GM19452 (cell line): ENCODE data around the gene MAGI1.

Experiments
- ATAC-seq: cut with Tn5 transposase; IDR thresholded peaks from one replicate; pipeline ENCODE4 v1.9.1; 2021; ENCODE audit not compliant: unreplicated experiment

The MAGI1 gene

GRCh38 chr3:65975032-65975431 lies 63.7 kb downstream of the MAGI1 start:
- no peak for ATAC-seq

GRCh38 chr3:65974509-65974908 lies 64.2 kb downstream of the MAGI1 start:
- ATAC-seq: no peak

- ATAC-seq: no peak
Measured at GRCh38 chr3:65972765-65973164, 66.0 kb downstream of the MAGI1 start.

- no peak for ATAC-seq
Measured at GRCh38 chr3:65971293-65972252, 67.1 kb downstream of the MAGI1 start.

GRCh38 chr3:65968996-65969395 lies 69.7 kb downstream of the MAGI1 start:
- no peak for ATAC-seq

GRCh38 chr3:65967451-65967850 lies 71.3 kb downstream of the MAGI1 start:
- ATAC-seq: no peak

GRCh38 chr3:65964838-65965237 lies 73.9 kb downstream of the MAGI1 start:
- ATAC-seq: no peak

- ATAC-seq: peak; percentile 98
Measured at GRCh38 chr3:65963787-65964677, 74.7 kb downstream of the MAGI1 start.

GRCh38 chr3:65961733-65962132 lies 77.0 kb downstream of the MAGI1 start:
- ATAC-seq: no peak

- no peak for ATAC-seq
Measured at GRCh38 chr3:65961128-65961527, 77.6 kb downstream of the MAGI1 start.

- ATAC-seq: no peak
Measured at GRCh38 chr3:65960087-65960486, 78.6 kb downstream of the MAGI1 start.

- ATAC-seq: no peak
Measured at GRCh38 chr3:65958216-65958615, 80.5 kb downstream of the MAGI1 start.

- ATAC-seq: no peak
Measured at GRCh38 chr3:65955792-65956477, 82.8 kb downstream of the MAGI1 start.

- no peak for ATAC-seq
Measured at GRCh38 chr3:65953881-65954733, 84.6 kb downstream of the MAGI1 start.

- ATAC-seq: no peak
Measured at GRCh38 chr3:65953301-65953812, 85.4 kb downstream of the MAGI1 start.

GRCh38 chr3:65952842-65953241 lies 85.9 kb downstream of the MAGI1 start:
- no peak for ATAC-seq

GRCh38 chr3:65951836-65952505 lies 86.7 kb downstream of the MAGI1 start:
- ATAC-seq: no peak

GRCh38 chr3:65950340-65951326 lies 88.1 kb downstream of the MAGI1 start:
- ATAC-seq: no peak
